ENCODE data around the gene RNU1-1. TPM values are rescaled to one million over a fixed set of nuclear protein-coding genes. Genes with fewer than 3 reads are reported as not detected.
"Not testable (repeated sequence)": the region's sequence is repeated elsewhere in the genome, so short reads cannot be mapped to it uniquely, and the experiment has no call there.

The RNU1-1 gene
- total RNA-seq, 6 experiments from 2014 or later: under 0.01 to 3,377 (median 977) TPM

DNA sequence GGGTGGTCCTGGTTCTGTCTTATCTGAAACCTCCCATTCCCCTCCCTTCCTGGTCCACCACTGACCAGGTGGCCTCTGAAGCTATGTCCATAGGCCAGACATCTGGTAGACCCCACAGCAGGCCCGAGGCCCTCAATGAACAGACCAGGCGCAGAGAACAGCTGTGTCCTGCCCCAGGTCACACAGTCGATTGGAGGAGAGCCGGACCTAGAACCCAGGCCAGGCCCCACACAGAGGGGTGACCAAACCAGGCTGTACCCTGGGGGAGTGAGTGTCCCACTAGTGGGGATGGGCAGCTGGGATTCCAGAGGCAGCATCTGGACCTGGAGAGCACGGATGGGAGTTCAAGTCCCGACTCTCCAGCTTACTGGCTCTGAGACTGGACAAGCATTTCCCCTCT lies 29.2 kb downstream of the RNU1-1 start:
- DNase-seq (no peak), ATAC-seq (peak in 1 of 4 donors; percentile 31)
- Histone ChIP-seq H3K9me3 (no peaks in the 10 kb centered on the region), H3K4me1 (no peaks in the 10 kb centered on the region), H3K27ac (no peak overlapping the region), H3K4me3 (no peak overlapping the region), H3K27me3 (no peaks in the 10 kb centered on the region), H3K36me3 (no peaks in the 10 kb centered on the region)
- intact Hi-C loops (cut with DNase I): no loop called here
- 67% methylated on average over 1 of the region's 6 CpGs for WGBS (ENCODE audit: insufficient coverage, low coverage, low lambda C conversion rate, missing lambda C conversion rate)
- no peak for TF ChIP-seq CTCF (IDR thresholded peaks at IDR 0.05)
- TF ChIP-seq POLR2A (IDR thresholded peaks at IDR 0.05): no peak

- no peaks in the 10 kb centered on the region for H3K9me3 ChIP-seq
- H3K27ac ChIP-seq: no peak overlapping the region
- DNase-seq (no peak), ATAC-seq (no peak)
- intact Hi-C loops (cut with DNase I): no loop called here
- H3K4me1 ChIP-seq: no peaks in the 10 kb centered on the region
- no CpG with 5 or more reads among the region's 8 CpGs for WGBS (ENCODE audit: insufficient coverage, low coverage, low lambda C conversion rate, missing lambda C conversion rate)
- H3K36me3 ChIP-seq: no peaks in the 10 kb centered on the region
- H3K27me3 ChIP-seq: no peaks in the 10 kb centered on the region
- no peak overlapping the region for H3K4me3 ChIP-seq
- TF ChIP-seq CTCF (IDR thresholded peaks at IDR 0.05) (no peak), POLR2A (IDR thresholded peaks at IDR 0.05) (no peak)
Measured at GRCh38 chr1:16484501-16484835, 29.6 kb downstream of the RNU1-1 start.

- H3K27me3 ChIP-seq; H3K36me3 ChIP-seq; H3K27ac ChIP-seq; DNase-seq; H3K9me3 ChIP-seq; H3K4me1 ChIP-seq; H3K4me3 ChIP-seq; intact Hi-C loops (cut with DNase I): not testable (repeated sequence)
- peak in 1 of 4 donors; percentile 34 for ATAC-seq
- 87% methylated on average over 17 of the region's 45 CpGs for WGBS (ENCODE audit: insufficient coverage, low coverage, low lambda C conversion rate, missing lambda C conversion rate)
Measured at GRCh38 chr1:16483639-16484500, 30.2 kb downstream of the RNU1-1 start.

GRCh38 chr1:16483146-16483545 lies 30.9 kb downstream of the RNU1-1 start:
- H3K36me3 ChIP-seq; intact Hi-C loops (cut with DNase I); H3K27ac ChIP-seq; H3K27me3 ChIP-seq; DNase-seq; H3K9me3 ChIP-seq; H3K4me1 ChIP-seq; H3K4me3 ChIP-seq: not testable (repeated sequence)
- ATAC-seq: peak in 1 of 4 donors; percentile 9
- 90% methylated on average over 3 of the region's 26 CpGs for WGBS (ENCODE audit: insufficient coverage, low coverage, low lambda C conversion rate, missing lambda C conversion rate)

DNA sequence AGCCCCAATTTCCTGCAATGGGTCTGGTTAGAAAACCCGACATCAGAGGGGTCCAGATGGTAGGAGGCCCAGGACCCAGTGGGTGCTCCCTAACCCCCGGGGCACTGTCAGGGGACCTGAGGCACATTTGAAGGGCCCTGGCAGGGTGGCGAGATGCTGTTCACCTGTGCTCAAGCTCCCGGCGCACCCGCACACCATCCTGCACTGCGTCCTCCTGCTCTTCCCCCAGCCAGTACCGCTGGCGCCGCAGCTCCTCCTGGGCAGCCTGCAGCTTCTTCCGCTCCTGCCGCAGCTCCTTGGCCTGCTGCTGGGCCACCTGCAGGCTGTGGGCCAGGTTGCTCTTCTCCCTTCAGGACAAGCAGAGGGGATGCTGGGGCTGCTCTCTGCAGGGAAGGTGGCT lies 36.0 kb downstream of the RNU1-1 start:
- Histone ChIP-seq H3K27ac (no peak overlapping the region), H3K9me3 (no peaks in the 10 kb centered on the region), H3K36me3 (no peaks in the 10 kb centered on the region), H3K4me3 (no peak overlapping the region), H3K4me1 (no peaks in the 10 kb centered on the region), H3K27me3 (no peaks in the 10 kb centered on the region)
- DNase-seq: peak in 1 of 3 donors; percentile 39
- no peak for TF ChIP-seq POLR2A (IDR thresholded peaks at IDR 0.05)
- WGBS (ENCODE audit: insufficient coverage, low coverage, low lambda C conversion rate, missing lambda C conversion rate): 100% methylated on average over 3 of the region's 12 CpGs
- ATAC-seq: no peak
- intact Hi-C loops (cut with DNase I): no loop called here

GRCh38 chr1:16475771-16476770 lies 38.0 kb downstream of the RNU1-1 start:
- H3K27ac ChIP-seq; intact Hi-C loops (cut with DNase I); H3K4me1 ChIP-seq; H3K36me3 ChIP-seq; H3K9me3 ChIP-seq; H3K4me3 ChIP-seq; H3K27me3 ChIP-seq: not testable (repeated sequence)
- 73% methylated on average over 3 of the region's 29 CpGs for WGBS (ENCODE audit: insufficient coverage, low coverage, low lambda C conversion rate, missing lambda C conversion rate)
- peak in 2 of 4 donors; percentile 39 to 53 for ATAC-seq
- DNase-seq: peak in 1 of 3 donors; percentile 0

DNA sequence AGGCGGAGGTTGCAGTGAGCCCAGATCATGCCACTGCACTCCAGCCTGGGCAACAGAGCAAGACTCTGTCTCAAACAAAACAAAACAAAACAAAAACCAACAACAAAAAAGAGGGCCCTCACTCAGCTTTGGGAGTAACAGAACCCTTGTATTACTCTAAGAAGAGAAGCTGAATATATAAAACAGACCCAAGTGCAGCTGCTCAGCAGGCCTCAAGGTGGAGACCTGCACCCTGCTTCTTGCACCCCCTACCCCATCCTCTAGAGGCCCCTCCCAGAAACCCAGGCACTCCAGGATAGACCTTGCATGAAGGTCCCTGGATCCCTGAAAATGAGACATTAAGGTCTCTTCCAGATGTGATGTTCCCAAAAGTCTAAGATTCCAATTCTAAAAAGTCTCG lies 39.2 kb downstream of the RNU1-1 start:
- H3K27ac ChIP-seq; H3K9me3 ChIP-seq; H3K4me3 ChIP-seq; H3K27me3 ChIP-seq; H3K4me1 ChIP-seq; DNase-seq; ATAC-seq; intact Hi-C loops (cut with DNase I); H3K36me3 ChIP-seq: not testable (repeated sequence)
- 100% methylated on average over 1 of the region's 2 CpGs for WGBS (ENCODE audit: insufficient coverage, low coverage, low lambda C conversion rate, missing lambda C conversion rate)
